RPMI7951 (cell line): ENCODE measurements around the gene MRPL3. TPM values are rescaled to one million over a fixed set of nuclear protein-coding genes. Genes with fewer than 3 reads are reported as not detected.

Experiments used
- DNase-seq: peaks from one replicate; pipeline ENCODE4 v3.0.0-alpha.2; 2012; ENCODE audit warnings: low read depth
- total RNA-seq: library from RNA; depleted of rRNA; stranded (reverse); fragments of >200 nt; shearing (Covaris generic); gene quantifications from 2 replicates; pipeline ENCODE4 v1.2.3, GENCODE V29; 2014; rRNA removed

Gene MRPL3
- total RNA-seq: 194 and 195 TPM in 2 replicates

- DNase-seq: peak; percentile 89
Measured at GRCh38 chr3:131502530-131503319, at the start of gene MRPL3. MRPL3 (minus strand) TSS chr3:131502971; CDS start chr3:131502821, 150 bp downstream.

GRCh38 chr3:131551761-131552160 lies 49.0 kb upstream of the MRPL3 start:
- DNase-seq: no peak

- DNase-seq: peak; percentile 28
Measured at GRCh38 chr3:131550562-131551465, 48.0 kb upstream of the MRPL3 start.

- DNase-seq: peak; percentile 16
Measured at GRCh38 chr3:131549340-131549739, 46.6 kb upstream of the MRPL3 start.

GRCh38 chr3:131547585-131547984 lies 44.8 kb upstream of the MRPL3 start:
- DNase-seq: no peak

GRCh38 chr3:131546441-131546840 lies 43.7 kb upstream of the MRPL3 start:
- DNase-seq: no peak

- no peak for DNase-seq
Measured at GRCh38 chr3:131544557-131544956, 41.8 kb upstream of the MRPL3 start.

- peak; percentile 94 for DNase-seq
Measured at GRCh38 chr3:131543714-131544113, 40.9 kb upstream of the MRPL3 start.

- DNase-seq: no peak
Measured at GRCh38 chr3:131541288-131541687, 38.5 kb upstream of the MRPL3 start.

- DNase-seq: peak; percentile 24
Measured at GRCh38 chr3:131540821-131541220, 38.0 kb upstream of the MRPL3 start.

- DNase-seq: no peak
Measured at GRCh38 chr3:131540143-131540542, 37.4 kb upstream of the MRPL3 start.

- DNase-seq: no peak
Measured at GRCh38 chr3:131538968-131539367, 36.2 kb upstream of the MRPL3 start.

- no peak for DNase-seq
Measured at GRCh38 chr3:131537531-131537930, 34.8 kb upstream of the MRPL3 start.

- DNase-seq: peak; percentile 74
Measured at GRCh38 chr3:131535596-131535995, 32.8 kb upstream of the MRPL3 start.

- DNase-seq: peak; percentile 90
Measured at GRCh38 chr3:131535131-131535530, 32.4 kb upstream of the MRPL3 start.

- no peak for DNase-seq
Measured at GRCh38 chr3:131532645-131533044, 29.9 kb upstream of the MRPL3 start.

GRCh38 chr3:131530843-131531242 lies 28.1 kb upstream of the MRPL3 start:
- DNase-seq: no peak

- DNase-seq: no peak
Measured at GRCh38 chr3:131530388-131530787, 27.6 kb upstream of the MRPL3 start.

- DNase-seq: peak; percentile 68
Measured at GRCh38 chr3:131526801-131527347, 24.1 kb upstream of the MRPL3 start.

- no peak for DNase-seq
Measured at GRCh38 chr3:131518680-131519079, 15.9 kb upstream of the MRPL3 start.

GRCh38 chr3:131505421-131505820 lies 2.6 kb upstream of the MRPL3 start:
- no peak for DNase-seq

GRCh38 chr3:131503320-131503635 lies 507 bp upstream of the MRPL3 start:
- DNase-seq: peak; percentile 21

GRCh38 chr3:131501949-131502348 lies 822 bp downstream of the MRPL3 start:
- DNase-seq: no peak
